DMS79 (cell line): ENCODE measurements around the gene NPAS2.

Experiments
- DNase-seq: peaks from one replicate; lab custom pipeline; 2025; lab: John Stamatoyannopoulos, UW

The NPAS2 gene

DNA sequence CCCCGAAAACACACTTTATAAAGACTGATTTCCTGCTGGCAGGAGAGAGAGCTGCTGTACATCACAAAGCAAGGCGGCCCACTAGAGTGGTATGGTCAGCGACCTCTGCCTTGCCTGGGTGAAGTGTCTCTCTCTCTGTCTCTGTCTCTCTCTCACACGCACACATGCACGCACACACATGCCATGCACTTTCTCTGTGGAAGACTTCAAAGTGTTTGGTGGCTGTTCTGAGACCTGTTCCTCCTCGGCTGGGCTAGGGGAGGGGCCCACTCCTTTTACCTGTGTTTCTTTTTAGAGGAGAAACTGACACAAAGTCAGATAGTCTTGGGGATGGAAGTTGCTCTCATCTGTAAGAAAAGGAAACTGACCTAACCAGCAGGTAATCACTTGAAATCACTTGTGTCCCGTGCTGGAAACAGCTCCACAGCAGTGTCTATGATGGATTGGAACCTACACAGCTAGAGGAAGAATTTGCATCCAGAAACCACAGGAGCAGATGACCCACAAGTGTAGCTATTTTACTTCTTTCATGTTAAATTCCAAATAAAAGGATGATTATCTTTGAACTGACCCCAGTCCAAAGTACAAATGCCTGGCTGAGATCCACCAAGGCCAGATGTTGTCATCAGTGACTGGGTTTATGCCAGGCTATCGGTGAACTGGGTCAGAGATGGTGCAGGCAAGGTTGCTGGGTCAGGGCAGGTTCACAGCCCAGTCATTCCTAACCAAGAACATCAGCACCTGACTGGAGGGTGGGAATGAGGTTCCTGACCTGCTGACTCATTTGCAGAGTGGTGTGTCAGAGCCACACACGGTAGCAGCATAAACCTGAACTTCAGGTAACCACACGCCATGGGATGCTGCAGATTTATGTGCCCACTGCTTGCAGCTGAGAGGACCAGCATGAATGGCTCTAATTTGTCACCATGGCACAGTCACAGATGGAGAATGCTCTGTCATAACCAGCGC is 63.0 kb downstream of the NPAS2 start:
- DNase-seq = no peak

GRCh38 chr2:100884145-100884621 is 64.2 kb downstream of the NPAS2 start:
- DNase-seq = no peak

- no peak for DNase-seq
Measured at GRCh38 chr2:100886085-100886484, 66.1 kb downstream of the NPAS2 start.

- no peak for DNase-seq
Measured at GRCh38 chr2:100887039-100887578, 67.2 kb downstream of the NPAS2 start.

DNA sequence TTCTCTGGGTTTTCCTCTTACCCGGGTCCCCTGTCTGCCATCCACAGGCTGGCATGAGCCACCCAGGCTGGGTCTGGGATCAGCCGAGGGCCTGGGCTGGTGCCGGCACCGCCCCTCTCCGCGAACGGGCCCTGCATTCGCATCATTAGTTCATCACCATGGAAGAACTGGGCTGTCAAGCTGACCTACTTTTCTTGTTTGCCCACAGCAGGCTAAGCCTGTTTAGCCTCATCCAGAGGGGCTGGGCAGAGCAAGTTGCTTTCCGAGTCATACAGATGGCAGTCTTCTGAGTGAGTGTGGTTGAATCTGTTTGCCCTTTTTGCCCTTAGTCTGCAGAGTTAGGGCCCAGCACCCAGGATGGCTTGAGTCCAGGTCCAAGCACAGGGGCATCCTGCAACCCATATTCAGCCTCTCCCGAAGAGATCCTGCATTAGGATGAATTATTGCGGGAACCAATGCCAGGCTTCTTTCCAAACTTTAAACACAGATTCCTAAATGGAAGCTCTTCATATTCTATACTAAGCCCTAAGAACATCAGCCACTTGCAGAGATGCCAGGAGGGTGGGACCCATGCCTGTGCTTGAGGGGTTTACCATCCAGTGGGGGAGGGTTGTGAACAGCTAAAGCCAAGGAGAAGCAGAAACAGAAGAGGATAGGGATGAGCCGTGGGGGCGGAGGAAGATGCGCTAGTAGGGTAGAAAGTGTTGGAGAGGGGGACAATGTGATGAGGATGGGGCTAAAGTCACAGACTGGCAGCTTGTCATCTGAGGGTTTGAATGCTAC is 68.0 kb downstream of the NPAS2 start:
- DNase-seq = no peak

DNA sequence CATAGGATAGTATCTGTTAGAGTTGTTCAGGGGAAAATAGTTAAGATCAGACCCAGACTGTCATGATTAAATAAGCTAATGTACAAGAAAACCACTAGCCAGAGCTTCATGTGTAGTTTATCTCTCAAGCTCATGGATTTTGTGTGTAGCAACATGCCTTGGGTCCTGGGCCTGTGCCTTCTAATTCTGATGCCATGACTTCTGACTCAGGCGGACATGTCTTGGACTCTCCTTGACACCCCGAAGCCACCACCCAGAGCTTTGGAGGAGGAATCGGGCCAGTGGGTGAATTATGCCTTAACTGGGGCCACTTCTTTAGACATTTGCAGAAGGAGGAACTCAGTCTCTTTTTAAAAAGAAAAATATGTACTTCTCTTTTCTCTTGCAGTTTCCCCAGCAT is 68.7 kb downstream of the NPAS2 start:
- DNase-seq = no peak

DNA sequence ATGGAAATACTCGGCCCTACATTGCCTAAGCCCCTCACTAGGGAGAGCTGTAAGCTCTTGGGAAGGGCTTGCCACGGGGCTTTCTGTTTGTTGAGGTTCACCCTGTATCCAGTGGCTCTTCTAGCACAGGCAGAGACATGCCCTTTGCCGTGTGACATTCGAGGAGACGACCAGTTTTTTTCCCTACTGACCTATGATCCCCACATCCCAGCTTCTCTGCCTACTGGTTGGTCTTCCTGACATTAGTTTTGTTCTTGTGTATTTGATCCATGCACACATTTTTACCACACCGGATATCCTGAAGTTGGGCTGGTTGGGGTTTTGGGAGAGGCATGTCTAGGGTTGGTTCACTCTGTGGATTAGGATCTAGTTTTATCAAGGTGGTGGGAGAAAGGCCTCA is 69.3 kb downstream of the NPAS2 start:
- no peak for DNase-seq

DNA sequence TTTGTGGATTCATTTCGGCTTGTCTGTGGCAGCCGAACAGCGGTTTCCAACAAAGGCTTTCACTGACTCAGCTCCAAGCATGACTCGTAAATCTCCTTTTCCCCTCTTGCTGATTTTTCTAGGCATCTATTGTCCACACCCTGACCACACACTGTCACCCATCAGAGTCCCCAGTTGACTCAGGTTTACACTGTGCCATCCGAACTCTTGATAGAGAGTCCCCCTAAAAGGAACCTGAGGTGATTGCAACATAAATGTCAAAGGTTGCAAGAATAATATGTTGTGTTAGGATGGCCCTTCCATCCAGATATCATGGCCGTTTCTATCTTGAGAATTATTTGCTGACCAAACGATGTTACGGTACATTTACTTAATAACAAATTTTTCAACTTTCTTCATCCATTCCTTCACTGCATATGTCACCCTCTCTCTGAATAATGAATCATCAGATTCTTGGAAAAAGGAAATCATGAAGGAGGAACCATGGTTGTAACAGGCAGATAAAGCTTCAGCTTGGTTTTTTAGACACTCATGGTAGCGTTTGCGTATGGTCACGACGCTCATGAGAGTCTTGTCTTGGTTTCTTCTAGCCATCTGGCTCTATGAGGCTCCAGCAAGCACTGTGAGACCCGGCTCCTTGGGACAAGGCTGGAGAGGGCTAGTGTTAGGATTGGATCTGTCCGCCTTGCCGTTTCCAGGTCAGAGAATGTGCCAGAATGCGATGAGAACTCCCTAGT is 72.1 kb downstream of the NPAS2 start:
- no peak for DNase-seq

GRCh38 chr2:100893392-100894104 is 73.6 kb downstream of the NPAS2 start:
- no peak for DNase-seq

- DNase-seq = no peak
Measured at GRCh38 chr2:100894105-100894795, 74.3 kb downstream of the NPAS2 start.

GRCh38 chr2:100894796-100895156 is 74.8 kb downstream of the NPAS2 start:
- no peak for DNase-seq

DNA sequence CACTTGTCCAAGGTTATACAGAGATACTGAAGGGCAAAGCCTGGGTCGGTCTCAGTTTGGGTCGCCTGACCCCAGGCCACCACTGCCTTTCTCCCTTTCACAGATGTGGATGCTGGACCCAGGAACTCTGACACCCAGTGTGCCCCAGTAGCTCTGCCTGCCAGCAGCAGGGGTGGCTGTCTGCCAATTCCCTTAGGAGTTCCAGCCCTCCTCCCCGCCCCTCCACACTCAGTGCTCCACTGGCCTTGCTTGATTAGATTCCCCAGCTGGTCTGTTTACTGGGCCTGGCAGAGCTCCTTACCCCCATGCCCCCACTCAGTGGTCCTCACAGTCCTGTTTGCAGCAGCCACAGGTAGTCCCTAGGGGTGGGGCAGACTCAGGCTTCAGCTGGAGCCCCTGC is 75.5 kb downstream of the NPAS2 start:
- no peak for DNase-seq

- DNase-seq = no peak
Measured at GRCh38 chr2:100895934-100896685, 76.2 kb downstream of the NPAS2 start.

DNA sequence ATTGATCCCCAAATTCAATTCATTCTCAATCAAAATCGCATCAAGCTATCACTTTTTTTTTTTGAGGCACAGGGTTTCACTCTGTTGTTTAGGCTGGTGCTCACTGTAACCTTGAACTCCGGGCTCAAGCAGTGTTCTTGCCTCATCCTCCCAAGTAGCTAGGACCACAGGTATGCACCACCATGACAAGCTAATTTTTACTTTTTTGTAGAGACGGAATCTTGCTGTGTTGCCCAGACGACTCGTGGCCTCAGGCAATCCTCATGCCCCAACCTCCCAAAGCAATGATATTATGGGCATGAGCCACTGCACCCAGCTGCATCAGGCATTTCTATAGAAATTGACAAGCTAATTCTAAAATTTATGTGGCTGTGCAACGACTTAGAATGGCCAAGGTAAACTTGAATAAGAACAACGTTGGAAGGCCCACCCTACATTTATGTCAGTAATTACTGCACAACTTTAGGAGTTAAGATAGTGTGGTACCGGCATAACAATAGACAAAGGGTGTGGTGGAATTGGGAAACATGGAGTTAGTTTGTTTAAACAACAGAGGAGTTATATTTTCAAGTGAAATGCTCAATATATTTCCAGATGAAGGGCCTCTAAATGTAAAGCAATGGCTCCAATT is 78.2 kb downstream of the NPAS2 start:
- DNase-seq = no peak

- no peak for DNase-seq
Measured at GRCh38 chr2:100900156-100900795, 80.3 kb downstream of the NPAS2 start.

GRCh38 chr2:100902817-100903405 is 83.0 kb downstream of the NPAS2 start:
- DNase-seq = no peak

DNA sequence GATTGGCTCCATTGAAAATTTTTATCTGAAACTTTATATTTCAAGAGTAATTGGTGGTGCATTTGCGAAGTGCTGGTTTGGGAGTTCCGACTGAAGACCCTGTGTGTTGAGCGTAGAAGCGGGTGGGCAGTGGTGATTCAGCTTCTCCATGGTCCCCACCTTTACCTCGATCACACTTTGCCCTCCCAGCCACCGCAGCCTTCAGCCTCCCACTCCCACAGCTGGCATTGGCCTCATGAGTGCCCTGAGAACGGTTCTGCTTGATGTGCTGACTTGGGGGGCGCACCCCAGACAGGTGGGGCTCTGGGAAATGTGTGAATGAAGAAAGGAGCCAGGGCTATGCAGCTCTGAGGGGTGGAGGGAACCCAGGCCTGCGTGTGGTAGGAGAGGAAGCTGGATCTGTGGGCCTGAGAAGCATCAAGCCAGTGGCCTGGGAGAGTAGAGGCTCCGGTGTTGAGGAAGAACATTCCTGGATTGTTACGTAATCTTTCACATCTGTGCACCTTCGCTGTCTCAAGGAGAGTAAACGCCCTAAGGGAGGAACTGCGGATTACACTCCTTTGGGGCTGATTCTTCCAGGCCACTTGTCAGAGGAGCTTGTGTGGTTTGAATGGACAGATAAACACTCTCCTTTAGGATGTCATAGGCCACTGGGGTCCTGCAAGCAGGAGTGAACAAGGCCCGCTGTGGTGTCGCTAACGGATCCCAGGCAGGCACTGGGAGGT is 83.8 kb downstream of the NPAS2 start:
- DNase-seq = no peak
